BJ (cell line): ENCODE results near the gene PRKX. TPM values are rescaled to one million over a fixed set of nuclear protein-coding genes. Genes with fewer than 3 reads are reported as not detected.
A peak's percentile ranks its signal among the peaks of the same experiment; 100 is the strongest.
"Not testable (repeated sequence)": the region's sequence is repeated elsewhere in the genome, so short reads cannot be mapped to it uniquely, and the experiment has no call there.

Experiments
- CTCF ChIA-PET: fragments of 350-600 bp; formaldehyde crosslinking; extraction: SDS; loops from one replicate; lab custom pipeline; 2021; ENCODE audit warnings: antibody characterized with exemption, inconsistent platforms; lab: Yijun Ruan, JAX
- POLR2A ChIA-PET: fragments of 300-600 bp; sonication (Branson Sonifier 250); formaldehyde crosslinking; extraction: SDS; loops from one replicate; lab custom pipeline; 2021; ENCODE audit warnings: antibody characterized with exemption; lab: Charles Lee
- DNase-seq: peaks from one replicate; pipeline ENCODE4 v3.0.0-alpha.2; 2011; ENCODE audit warnings: low read depth
- H3K27me3 ChIP-seq: 2 replicates; pipeline ENCODE4 v1.6.0; 2011; ENCODE audit warnings: low read length; ENCODE audit not compliant: control insufficient read depth, insufficient read depth
- H3K36me3 ChIP-seq: 2 replicates; pipeline ENCODE4 v1.5.1; 2011; ENCODE audit warnings: low read length; ENCODE audit not compliant: control insufficient read depth, insufficient read depth
- H3K4me3 ChIP-seq: 2 replicates; pipeline ENCODE4 v1.5.1; 2011; ENCODE audit warnings: low read depth, mild to moderate bottlenecking, control low read depth, low read length
- CTCF ChIP-seq: IDR thresholded peaks from 2 replicates; pipeline ENCODE4 v1.5.1; 2011; ENCODE audit warnings: low read depth, mild to moderate bottlenecking, control low read depth, inconsistent platforms, low read length, moderate library complexity; ENCODE audit not compliant: insufficient read depth
- polyA minus RNA-seq: library from RNA; depleted of rRNA, polyadenylated mRNA; stranded (reverse); fragments of >200 nt; gene quantifications from 2 replicates; pipeline ENCODE4 v1.2.3, GENCODE V29; 2011; rRNA and poly(A)+ RNA removed
- polyA plus RNA-seq: library from polyadenylated mRNA; depleted of rRNA; stranded (reverse); fragments of >200 nt; gene quantifications from 2 replicates; pipeline ENCODE4 v1.2.3, GENCODE V29; 2011; rRNA removed

The PRKX gene
- polyA plus RNA-seq = 5.7 and 6.5 TPM in 2 replicates
- 5.4 and 7.2 TPM in 2 replicates for polyA minus RNA-seq

- CTCF ChIA-PET = interaction anchor here (0.6 kb wide), 1 partner anchor 1479 kb away, joined by 3 read pairs; no protein-coding TSS in a partner anchor
- no peaks in the 10 kb centered on the region for H3K27me3 ChIP-seq
These were observed at the start of gene PRKX for GRCh38 chrX:3713225-3713936. Gene PRKX, minus strand, starts transcription at chrX:3713649. Its CDS starts 396 bp downstream, at chrX:3713253.

GRCh38 chrX:3763111-3763510 lies 49.7 kb upstream of the PRKX start:
- no peak for DNase-seq
- ChIA-PET CTCF (no interaction called here), POLR2A (no interaction called here)
- H3K27me3 ChIP-seq = no peaks in the 10 kb centered on the region
- TF ChIP-seq CTCF = no peak
- H3K36me3 ChIP-seq = no peaks in the 10 kb centered on the region
- no peak overlapping the region for H3K4me3 ChIP-seq

More at GRCh38 chrX:3713225-3713936, at the start of gene PRKX:
- Histone ChIP-seq H3K4me3 (peak within 1 kb of the TSS; percentile 60), H3K36me3 (no peaks in the 10 kb centered on the region)
- DNase-seq = no peak
- POLR2A ChIA-PET = no interaction called here
- TF ChIP-seq CTCF = no peak

- CTCF ChIA-PET = no interaction called here
- DNase-seq = no peak
- Histone ChIP-seq H3K27me3 (no peaks in the 10 kb centered on the region), H3K36me3 (no peaks in the 10 kb centered on the region), H3K4me3 (no peak overlapping the region)
- POLR2A ChIA-PET = no interaction called here
- no peak for TF ChIP-seq CTCF
These were observed 44.1 kb upstream of the PRKX start for GRCh38 chrX:3757510-3758025.

GRCh38 chrX:3748052-3748559 lies 34.7 kb upstream of the PRKX start:
- no peak for TF ChIP-seq CTCF
- no peak for DNase-seq
- no peaks in the 10 kb centered on the region for H3K36me3 ChIP-seq
- POLR2A ChIA-PET = no interaction called here
- CTCF ChIA-PET = no interaction called here
- no peaks in the 10 kb centered on the region for H3K27me3 ChIP-seq
- H3K4me3 ChIP-seq = no peak overlapping the region

- Histone ChIP-seq H3K27me3 (no peaks in the 10 kb centered on the region), H3K36me3 (no peaks in the 10 kb centered on the region), H3K4me3 (no peak overlapping the region)
- ChIA-PET CTCF (no interaction called here), POLR2A (no interaction called here)
- no peak for DNase-seq
- no peak for TF ChIP-seq CTCF
These were observed 30.5 kb upstream of the PRKX start for GRCh38 chrX:3743801-3744439.

- H3K4me3 ChIP-seq, CTCF ChIA-PET, POLR2A ChIA-PET, H3K36me3 ChIP-seq, H3K27me3 ChIP-seq, DNase-seq: not testable (repeated sequence)
These were observed 27.5 kb upstream of the PRKX start for GRCh38 chrX:3740946-3741345.
